ENCODE data around the gene SLC6A17.

The SLC6A17 gene

DNA sequence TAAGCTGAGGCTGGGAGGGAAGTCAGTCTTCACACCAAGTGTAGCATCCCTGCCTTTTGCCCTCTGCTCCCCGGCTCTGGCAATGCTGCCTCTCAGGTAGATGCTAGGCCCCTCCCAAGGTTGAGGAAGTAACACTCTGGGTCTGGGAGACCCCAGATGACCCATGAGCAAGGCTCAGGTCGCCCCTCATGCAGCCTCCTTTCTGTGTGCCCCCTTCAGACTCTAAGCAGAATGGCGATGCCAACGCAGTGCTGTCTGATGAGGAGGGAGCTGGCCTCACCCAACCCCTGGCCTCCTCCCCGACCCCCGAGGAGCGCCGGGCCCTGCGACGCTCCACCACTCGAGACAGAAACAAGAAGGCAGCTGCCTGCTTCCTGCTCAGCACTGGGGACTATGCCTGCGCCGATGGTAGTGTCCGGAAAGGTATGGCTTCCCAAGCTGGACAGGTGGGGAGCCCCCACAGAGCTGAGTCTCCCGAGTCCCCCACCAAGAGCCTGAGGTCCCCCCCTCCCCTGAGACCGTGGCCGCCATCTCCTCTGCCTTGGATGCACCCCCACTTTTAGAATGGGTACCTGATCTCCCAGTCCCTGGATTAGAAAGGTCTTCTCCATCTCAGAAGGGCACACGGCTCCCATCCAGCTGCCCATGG, 75.6 kb downstream of the SLC6A17 start:
- H3K4me2 ChIP-seq (ENCODE audit: low read length), result no peak overlapping the region
- H3K9me3 ChIP-seq (ENCODE audit: insufficient read depth, low read length), result no peaks in the 10 kb centered on the region
- no peaks in the 10 kb centered on the region for H3K79me2 ChIP-seq (ENCODE audit: low read length)
- H2AFZ ChIP-seq (ENCODE audit: low read depth, low read length), result no peak overlapping the region
- H3K36me3 ChIP-seq (replicated peaks; ENCODE audit: low read depth, low read length), result no peaks in the 10 kb centered on the region
- no peak overlapping the region for H3K27ac ChIP-seq (ENCODE audit: low read length)
- no peak overlapping the region for H3K4me3 ChIP-seq (ENCODE audit: low read length)
- no peaks in the 10 kb centered on the region for H3K27me3 ChIP-seq (ENCODE audit: low read depth, low read length)
- no peaks in the 10 kb centered on the region for H4K20me1 ChIP-seq (ENCODE audit: insufficient read depth, low read length)
- TF ChIP-seq EZH2phosphoT487 (IDR thresholded peaks at IDR 0.05; ENCODE audit: low read depth), result no peak
- TF ChIP-seq, protein P1, sequence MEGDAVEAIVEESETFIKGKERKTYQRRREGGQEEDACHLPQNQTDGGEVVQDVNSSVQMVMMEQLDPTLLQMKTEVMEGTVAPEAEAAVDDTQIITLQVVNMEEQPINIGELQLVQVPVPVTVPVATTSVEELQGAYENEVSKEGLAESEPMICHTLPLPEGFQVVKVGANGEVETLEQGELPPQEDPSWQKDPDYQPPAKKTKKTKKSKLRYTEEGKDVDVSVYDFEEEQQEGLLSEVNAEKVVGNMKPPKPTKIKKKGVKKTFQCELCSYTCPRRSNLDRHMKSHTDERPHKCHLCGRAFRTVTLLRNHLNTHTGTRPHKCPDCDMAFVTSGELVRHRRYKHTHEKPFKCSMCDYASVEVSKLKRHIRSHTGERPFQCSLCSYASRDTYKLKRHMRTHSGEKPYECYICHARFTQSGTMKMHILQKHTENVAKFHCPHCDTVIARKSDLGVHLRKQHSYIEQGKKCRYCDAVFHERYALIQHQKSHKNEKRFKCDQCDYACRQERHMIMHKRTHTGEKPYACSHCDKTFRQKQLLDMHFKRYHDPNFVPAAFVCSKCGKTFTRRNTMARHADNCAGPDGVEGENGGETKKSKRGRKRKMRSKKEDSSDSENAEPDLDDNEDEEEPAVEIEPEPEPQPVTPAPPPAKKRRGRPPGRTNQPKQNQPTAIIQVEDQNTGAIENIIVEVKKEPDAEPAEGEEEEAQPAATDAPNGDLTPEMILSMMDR (IDR thresholded peaks at IDR 0.05; ENCODE audit: low read depth, low read length), result no peak
- H3K4me1 ChIP-seq (ENCODE audit: low read length), result no peaks in the 10 kb centered on the region
- no peak overlapping the region for H3K9ac ChIP-seq (ENCODE audit: low read length)

DNA sequence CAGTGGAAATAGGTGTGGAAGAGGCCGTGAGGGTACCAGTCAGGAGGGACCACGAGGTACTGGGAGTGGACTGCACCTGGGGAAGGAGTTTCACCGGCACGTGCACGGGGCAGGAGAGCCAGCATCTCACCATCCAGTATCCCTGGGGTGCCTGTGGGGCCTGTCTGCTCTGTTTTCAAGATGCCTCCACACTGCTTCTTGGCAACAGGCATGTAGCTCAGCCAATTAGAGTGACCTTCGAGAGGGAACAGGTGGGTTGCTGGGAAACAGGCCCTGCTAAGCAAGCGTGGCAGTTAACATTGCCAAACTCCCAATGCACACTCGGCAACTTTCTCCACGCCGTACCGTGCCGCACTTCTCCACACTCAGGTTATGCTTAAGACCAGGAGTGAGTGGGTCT, 77.5 kb downstream of the SLC6A17 start:
- Histone ChIP-seq H3K79me2 (ENCODE audit: low read length) (no peaks in the 10 kb centered on the region), H3K4me3 (ENCODE audit: low read length) (no peak overlapping the region), H3K27ac (ENCODE audit: low read length) (no peak overlapping the region), H3K27me3 (ENCODE audit: low read depth, low read length) (no peaks in the 10 kb centered on the region), H3K9ac (ENCODE audit: low read length) (no peak overlapping the region), H3K36me3 (replicated peaks; ENCODE audit: low read depth, low read length) (no peaks in the 10 kb centered on the region), H4K20me1 (ENCODE audit: insufficient read depth, low read length) (no peaks in the 10 kb centered on the region), H2AFZ (ENCODE audit: low read depth, low read length) (no peak overlapping the region), H3K4me2 (ENCODE audit: low read length) (no peak overlapping the region), H3K4me1 (ENCODE audit: low read length) (no peaks in the 10 kb centered on the region), H3K9me3 (ENCODE audit: insufficient read depth, low read length) (no peaks in the 10 kb centered on the region)
- no peak for TF ChIP-seq EZH2phosphoT487 (IDR thresholded peaks at IDR 0.05; ENCODE audit: low read depth)
- TF ChIP-seq, protein P1 (IDR thresholded peaks at IDR 0.05; ENCODE audit: low read depth, low read length), result no peak

DNA sequence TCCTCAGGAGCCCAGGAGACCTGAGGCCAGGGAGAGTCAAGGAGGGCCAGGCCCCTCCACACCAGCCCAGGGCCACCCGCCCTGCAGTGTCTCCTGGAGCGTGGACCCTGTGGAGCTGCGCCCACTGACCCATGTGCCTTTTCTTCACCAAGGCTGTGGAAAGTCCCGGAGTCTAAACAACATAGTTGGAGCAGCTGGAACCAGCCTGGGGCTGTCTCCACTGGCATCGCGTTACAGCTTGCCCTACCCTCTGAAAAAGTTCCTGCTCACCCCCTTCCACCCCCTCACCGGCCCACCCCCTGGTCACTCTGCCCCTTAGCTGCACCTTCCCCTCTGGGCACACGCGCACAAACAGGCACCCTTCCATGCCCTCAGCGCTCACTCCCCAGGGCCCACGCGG, 78.1 kb downstream of the SLC6A17 start:
- H2AFZ ChIP-seq (ENCODE audit: low read depth, low read length), result no peak overlapping the region
- H3K27me3 ChIP-seq (ENCODE audit: low read depth, low read length), result no peaks in the 10 kb centered on the region
- H3K27ac ChIP-seq (ENCODE audit: low read length), result no peak overlapping the region
- H3K79me2 ChIP-seq (ENCODE audit: low read length), result no peaks in the 10 kb centered on the region
- H3K4me3 ChIP-seq (ENCODE audit: low read length), result no peak overlapping the region
- no peaks in the 10 kb centered on the region for H4K20me1 ChIP-seq (ENCODE audit: insufficient read depth, low read length)
- no peaks in the 10 kb centered on the region for H3K9me3 ChIP-seq (ENCODE audit: insufficient read depth, low read length)
- no peaks in the 10 kb centered on the region for H3K4me1 ChIP-seq (ENCODE audit: low read length)
- H3K9ac ChIP-seq (ENCODE audit: low read length), result no peak overlapping the region
- H3K4me2 ChIP-seq (ENCODE audit: low read length), result no peak overlapping the region
- TF ChIP-seq, protein P1 (IDR thresholded peaks at IDR 0.05; ENCODE audit: low read depth, low read length), result no peak
- no peak for TF ChIP-seq EZH2phosphoT487 (IDR thresholded peaks at IDR 0.05; ENCODE audit: low read depth)
- H3K36me3 ChIP-seq (replicated peaks; ENCODE audit: low read depth, low read length), result no peaks in the 10 kb centered on the region

DNA sequence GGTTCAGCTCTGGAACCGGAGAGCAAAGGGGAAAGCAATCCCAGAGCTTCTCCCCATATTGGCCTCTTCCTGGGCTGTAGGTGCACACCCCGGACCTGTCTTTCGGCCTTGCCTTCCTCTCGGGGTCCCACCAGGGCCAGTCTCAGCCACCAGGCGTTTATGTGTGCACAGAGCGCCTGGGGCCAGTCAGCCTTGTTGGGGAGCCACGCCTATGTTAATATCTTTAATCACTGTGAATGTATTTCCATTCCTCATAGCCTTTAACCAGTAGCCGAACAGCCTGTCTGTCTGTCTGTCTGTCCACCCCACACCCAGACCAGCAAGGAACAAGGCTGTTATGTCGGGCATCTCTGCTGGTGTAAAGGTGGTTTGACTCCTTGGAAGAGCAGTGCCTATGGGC, 78.6 kb downstream of the SLC6A17 start:
- Histone ChIP-seq H3K9ac (ENCODE audit: low read length) (no peak overlapping the region), H3K4me1 (ENCODE audit: low read length) (no peaks in the 10 kb centered on the region), H3K9me3 (ENCODE audit: insufficient read depth, low read length) (no peaks in the 10 kb centered on the region), H2AFZ (ENCODE audit: low read depth, low read length) (no peak overlapping the region), H4K20me1 (ENCODE audit: insufficient read depth, low read length) (no peaks in the 10 kb centered on the region), H3K27me3 (ENCODE audit: low read depth, low read length) (no peaks in the 10 kb centered on the region), H3K36me3 (replicated peaks; ENCODE audit: low read depth, low read length) (no peaks in the 10 kb centered on the region), H3K27ac (ENCODE audit: low read length) (no peak overlapping the region), H3K79me2 (ENCODE audit: low read length) (no peaks in the 10 kb centered on the region), H3K4me3 (ENCODE audit: low read length) (no peak overlapping the region), H3K4me2 (ENCODE audit: low read length) (no peak overlapping the region)
- no peak for TF ChIP-seq EZH2phosphoT487 (IDR thresholded peaks at IDR 0.05; ENCODE audit: low read depth)
- TF ChIP-seq, protein P1 (IDR thresholded peaks at IDR 0.05; ENCODE audit: low read depth, low read length), result no peak
